HG03066 (cell line): ENCODE results near the gene SLC25A42.
"Not testable (repeated sequence)": the region's sequence is repeated elsewhere in the genome, so short reads cannot be mapped to it uniquely, and the experiment has no call there.

ENCODE experiments used
- ATAC-seq: cut with Tn5 transposase; IDR thresholded peaks from one replicate; pipeline ENCODE4 v1.9.1; 2021; ENCODE audit warnings: low read depth; ENCODE audit not compliant: unreplicated experiment

Gene SLC25A42

DNA sequence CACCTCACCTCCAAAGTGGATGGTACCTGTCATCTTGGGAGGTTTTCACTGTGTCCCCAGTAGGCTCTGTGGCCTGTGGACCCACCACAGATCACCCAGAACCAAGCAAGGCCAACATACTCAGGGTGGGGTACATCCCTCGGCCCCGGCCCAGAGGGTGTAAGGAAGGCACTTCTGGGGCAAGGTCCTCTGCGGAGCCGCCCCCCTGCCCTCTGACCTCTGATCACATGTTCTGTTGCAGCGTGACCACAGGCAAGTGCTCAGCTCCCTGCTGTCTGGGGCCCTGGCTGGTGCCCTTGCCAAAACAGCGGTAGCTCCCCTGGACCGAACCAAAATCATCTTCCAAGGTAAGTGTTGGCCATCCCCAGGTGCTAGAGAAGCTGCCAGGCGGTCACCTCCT lies 37.7 kb downstream of the SLC25A42 start:
- ATAC-seq = no peak

DNA sequence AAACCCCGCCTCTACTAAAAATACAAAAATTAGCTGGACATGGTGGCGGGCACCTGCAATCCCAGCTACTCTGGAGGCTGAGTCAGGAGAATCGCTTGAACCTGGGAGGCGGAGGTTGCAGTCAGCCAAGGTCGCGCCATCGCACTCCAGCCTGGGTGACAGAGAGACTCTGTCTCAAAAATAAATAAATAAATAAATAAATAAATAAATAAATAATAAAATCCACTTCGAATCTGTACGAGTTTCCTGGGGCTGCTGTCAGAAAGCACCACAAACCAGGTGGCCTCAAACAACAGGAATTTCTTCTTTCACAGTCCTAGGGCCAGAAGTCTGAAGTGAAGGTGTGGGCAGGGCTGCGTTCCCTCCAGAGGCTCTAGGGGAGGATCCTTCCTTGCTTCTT lies 38.8 kb downstream of the SLC25A42 start:
- not testable (repeated sequence) for ATAC-seq

DNA sequence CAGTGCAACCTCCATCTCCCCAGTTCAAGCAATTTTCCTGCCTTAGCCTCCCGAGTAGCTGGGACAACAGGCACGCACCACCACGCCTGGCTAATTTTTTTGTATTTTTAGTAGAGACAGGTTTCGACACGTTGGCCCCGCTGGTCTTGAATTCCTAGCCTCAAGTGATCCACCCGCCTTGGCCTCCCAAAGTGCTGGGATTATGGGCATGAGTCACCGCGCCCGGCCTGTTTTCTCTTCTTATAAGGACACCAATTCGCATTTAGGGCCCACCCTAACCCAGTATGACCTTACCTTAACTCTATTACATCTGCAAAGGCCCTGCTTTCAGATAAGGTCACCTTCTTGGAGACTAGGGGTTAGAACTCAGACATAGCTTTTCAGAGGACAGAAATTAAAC lies 39.4 kb downstream of the SLC25A42 start:
- ATAC-seq = no peak

DNA sequence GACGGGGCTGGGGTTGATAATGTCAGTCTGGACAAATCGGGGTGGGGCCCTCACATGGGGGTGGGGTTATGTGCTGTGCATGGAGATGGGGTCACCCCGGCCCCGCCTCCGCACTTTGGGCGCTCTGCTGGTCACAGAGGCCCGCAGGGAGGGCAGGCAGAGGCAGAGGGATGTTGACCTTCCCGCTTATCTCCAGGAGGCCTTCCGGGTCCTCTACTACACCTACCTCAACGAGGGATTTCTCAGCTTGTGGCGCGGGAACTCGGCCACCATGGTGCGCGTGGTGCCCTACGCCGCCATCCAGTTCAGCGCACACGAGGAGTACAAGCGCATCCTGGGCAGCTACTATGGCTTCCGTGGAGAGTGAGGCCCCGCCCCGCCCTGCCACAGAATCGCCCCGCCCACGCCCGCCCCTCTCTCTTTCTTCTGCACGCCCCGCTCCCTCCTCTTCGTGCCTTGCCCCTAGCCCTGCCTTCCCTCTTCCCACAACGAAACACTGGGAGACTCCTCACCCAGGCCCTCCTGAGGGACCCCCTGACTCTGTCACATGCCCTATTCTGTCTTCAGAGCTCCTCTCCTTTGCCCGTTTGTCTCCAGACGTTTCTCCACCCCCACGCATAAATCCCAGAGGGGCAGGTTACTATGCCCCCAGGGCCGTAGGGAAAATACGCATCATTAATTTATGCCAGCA lies 41.7 kb downstream of the SLC25A42 start:
- no peak for ATAC-seq

DNA sequence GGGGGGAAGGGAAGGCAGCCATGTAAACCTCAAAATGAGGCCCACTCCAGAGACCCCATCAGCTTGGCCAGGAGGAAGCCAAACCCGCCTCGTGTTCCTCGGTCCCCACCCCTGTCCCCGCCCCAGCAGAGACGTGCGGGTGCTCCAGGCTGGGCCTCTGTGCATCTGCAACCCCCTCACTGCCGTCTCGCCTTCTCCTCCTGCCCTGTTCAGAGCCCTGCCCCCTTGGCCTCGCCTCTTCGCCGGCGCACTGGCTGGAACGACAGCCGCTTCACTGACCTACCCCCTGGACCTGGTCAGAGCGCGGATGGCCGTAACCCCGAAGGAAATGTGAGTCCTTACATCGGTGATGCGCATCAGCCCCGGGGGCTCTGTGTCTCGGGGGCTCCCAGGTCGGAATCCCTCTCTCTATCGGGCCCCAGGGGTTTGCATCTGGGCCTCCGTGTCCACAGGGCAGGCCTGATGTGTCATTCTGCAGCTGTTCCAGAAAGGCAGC lies 42.3 kb downstream of the SLC25A42 start:
- no peak for ATAC-seq

DNA sequence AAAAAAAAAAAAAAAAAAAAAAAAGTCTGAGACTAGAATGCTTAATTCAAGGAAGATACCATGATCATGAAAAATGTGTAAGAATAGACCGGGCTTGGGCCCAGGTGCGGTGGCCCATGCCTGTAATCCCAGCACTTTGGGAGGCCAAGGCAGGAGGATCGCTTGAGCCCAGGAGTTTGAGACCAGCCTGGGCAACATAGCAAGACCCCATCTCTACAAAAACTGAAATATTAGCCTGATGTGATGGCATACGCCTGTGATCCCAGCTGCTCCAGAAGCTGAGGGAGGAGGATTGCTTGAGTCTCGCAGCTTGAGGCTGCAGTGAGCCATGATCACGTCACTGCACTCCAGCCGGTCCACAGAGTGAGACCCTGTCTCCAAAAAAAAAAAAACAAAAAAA lies 43.1 kb downstream of the SLC25A42 start:
- ATAC-seq = not testable (repeated sequence)

DNA sequence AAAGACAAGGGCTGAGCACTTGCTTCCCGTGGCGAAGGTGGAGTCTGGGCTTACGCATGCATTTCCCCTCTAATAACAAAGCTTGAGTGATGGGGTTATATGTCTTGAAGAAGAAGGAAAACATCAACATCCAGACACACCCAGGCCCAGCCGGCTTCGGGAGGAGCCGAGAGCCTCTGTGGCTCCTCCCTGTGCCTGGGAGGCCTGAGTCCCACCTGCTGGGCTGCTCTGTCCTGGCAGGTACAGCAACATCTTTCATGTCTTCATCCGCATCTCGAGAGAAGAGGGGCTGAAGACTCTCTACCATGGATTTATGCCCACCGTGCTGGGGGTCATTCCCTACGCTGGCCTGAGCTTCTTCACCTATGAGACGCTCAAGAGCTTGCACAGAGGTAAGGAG lies 43.9 kb downstream of the SLC25A42 start:
- ATAC-seq = no peak

DNA sequence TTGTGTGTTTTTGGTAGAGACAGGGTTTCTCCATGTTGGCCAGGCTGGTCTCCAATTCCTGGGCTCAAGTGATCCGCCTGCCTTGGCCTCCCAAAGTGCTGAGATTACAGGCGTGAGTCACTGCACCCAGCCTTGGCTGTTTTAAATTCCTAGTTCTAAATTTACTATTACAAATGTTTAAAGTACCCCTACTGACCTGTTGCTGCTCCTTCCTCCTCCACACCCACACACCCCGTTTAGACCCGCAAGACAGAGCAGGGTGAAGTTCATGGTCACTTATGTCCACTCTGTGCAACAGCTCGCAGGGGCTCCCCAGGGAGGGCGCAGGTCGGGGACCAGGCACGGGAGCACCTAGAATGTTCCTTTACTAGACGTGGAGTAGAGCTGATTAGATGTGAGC lies 45.8 kb downstream of the SLC25A42 start:
- ATAC-seq = no peak

DNA sequence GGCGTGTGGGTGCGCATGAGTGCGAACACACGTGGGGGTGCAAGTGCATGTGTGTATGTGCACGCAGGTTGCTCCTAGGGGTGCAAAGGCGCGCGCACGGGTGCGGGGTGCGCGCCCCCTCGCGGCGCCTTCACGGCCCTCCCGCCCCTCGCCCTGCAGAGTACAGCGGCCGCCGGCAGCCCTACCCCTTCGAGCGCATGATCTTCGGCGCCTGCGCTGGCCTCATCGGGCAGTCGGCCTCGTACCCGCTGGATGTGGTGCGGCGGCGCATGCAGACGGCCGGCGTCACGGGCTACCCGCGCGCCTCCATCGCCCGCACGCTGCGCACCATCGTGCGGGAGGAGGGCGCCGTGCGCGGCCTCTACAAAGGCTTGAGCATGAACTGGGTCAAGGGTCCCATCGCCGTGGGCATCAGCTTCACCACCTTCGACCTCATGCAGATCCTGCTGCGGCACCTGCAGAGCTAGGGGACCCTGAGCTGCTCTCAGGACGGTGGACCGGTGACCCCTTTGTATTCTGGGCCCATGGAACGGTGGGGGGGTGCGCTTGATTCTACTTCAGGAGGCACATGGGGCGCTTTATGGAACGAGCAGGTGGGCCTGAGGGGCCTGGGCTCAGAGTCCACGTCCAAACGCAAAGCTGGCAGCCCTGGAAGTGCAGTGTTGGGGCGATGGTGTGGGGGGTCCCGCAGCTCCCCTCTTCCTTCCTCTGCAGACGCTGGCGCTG lies 46.8 kb downstream of the SLC25A42 start:
- ATAC-seq = no peak

DNA sequence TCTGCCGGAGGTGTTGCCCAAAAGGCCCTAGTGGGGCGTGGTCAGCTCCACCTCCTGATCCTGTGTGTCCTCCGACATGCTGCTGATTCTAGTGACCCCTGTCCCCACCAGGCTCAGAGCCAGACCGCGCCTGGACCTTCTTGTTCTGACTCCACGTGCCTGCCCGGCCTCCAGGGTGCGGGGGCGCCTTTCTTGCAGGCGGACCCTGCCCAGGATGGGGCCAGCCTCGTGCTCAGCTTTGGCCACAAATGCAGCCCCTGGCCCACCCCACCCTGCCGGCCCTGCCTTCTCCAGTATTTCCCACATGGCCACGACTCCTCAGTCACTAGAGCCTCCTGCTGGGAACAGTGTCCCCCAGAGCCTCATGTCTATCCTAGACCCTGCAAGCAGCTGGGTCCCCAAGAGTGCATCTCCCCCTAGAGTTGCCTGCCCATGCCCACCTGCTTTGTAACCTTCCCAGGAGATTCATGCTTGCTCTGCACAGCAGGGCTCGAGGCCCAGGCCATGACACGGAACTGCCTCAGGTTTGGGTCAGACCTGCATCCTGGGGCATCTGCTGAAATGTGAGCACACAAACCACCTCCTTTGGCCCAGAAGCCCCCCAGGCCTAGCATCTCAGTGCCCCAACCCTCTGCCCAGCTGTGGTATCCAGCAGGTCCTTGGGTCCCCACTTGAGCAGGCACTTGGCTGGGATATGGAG lies 47.5 kb downstream of the SLC25A42 start:
- no peak for ATAC-seq

DNA sequence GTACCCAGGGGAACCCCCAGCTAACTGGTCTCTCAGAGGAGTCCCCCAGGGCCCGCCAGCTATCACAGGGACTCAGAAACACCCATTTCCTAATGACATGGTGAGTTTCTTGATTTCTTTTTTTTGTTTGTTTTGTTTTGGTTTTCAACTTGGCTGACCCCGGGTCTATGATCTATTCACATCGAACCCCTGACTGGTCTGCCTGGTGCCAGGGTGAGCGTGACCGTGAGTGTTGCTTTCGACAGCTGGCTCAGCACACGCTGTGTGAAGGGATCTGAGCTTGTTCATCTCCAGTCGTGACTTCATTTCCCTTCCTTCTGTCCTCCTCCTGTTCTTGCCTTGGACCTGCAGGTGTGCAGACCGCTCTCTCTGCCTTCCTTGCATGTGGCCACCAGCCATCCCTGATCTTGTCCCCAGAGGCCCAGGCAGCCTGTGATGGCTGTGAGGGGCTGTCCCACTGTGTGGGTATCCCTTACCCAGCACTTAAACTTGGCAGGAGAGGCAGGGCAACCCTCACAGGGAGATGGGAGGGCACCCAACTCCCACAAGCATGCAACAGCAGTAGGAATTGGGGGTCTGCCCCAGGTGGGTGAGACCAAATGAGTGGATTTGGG lies 48.3 kb downstream of the SLC25A42 start:
- no peak for ATAC-seq

DNA sequence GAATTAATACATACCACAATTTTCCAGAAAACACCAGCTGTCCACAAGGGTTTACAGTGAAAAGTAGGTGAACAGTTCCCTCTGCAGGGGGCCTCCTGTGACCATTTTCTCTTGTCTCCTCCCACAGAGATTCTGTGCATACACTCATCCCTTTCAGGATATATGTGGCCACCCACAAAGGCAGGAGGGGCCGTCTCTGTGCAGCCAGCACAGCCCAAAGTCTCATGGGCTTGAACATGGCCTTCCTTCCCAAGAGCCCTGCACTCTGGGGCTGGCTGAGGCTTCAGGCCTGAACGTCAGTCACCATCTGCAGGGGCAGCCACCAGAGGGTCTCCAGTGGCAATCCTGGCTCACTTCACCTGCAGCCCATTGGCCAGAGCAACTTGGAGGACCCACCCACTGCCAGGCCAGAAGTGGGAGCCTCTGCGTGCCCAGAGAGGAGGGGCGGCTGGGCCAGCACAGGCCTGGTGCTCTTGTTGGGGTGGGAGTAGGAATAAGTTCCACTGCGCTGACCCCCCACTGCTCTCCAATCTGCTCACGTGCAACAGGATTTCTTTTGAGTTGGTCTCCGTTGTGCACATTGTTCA lies 49.3 kb downstream of the SLC25A42 start:
- ATAC-seq = no peak

DNA sequence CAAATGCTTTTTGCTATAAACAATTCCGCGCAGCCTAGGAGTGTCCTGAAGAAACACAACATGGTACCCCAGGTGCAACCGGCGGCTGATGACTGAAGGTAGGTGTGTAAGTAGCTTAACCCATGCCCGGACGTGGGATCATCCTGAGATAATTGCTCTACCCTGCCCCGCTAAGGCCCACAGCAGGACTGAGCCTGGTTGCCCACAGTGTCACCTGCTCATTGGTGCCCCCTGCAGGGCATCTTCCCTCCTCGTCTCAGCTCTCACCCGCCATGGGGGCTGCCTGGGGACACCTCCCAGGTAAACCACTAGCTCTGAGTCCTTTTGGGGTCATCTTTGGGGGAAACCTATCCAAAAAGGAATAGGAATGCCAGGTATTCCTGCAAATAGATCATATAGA lies 52.2 kb downstream of the SLC25A42 start:
- ATAC-seq = no peak

DNA sequence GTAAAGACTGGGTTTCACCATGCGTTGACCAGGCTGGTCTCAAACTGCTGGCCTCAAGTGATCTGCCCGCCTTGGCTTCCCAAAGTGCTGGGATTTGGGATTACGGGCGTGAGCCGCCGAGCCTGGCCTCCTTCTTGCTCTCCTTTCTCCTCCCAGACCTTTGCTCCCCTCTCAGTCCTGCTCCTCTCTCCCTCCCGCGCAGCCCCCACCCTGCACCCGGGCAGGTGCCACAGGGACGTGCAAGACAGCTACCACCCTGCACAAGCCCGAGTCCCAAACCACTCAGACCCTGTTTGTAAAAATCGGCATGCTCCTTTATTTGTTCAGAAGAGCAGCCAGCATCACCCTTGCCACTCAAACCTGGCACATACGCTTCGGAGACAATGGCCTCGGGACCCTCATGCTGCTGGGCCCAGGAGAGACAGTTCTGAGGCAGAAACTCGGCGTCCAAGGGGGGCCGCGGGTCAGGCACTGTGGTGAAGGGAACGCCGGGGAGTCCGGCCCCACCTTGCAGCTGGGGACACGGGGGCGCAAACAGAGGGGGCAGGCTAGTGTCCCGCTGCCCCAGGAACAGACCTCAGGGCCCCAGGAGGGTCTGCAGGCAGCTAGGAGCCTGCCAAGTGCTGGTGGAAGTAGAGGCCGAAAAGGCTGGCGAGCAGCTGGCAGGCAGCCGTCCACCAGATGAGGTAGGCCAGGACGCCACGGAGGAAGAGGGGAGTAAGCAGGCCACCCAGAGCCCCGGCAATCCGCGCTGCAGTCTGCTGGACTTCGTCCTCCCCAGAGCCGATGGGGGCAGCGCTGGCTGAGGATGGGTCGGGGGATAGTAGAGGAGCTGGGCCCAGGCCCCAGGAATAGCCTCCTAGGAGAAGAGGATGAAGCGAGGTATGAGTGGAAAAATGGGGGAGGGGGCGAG lies 55.8 kb downstream of the SLC25A42 start:
- no peak for ATAC-seq

DNA sequence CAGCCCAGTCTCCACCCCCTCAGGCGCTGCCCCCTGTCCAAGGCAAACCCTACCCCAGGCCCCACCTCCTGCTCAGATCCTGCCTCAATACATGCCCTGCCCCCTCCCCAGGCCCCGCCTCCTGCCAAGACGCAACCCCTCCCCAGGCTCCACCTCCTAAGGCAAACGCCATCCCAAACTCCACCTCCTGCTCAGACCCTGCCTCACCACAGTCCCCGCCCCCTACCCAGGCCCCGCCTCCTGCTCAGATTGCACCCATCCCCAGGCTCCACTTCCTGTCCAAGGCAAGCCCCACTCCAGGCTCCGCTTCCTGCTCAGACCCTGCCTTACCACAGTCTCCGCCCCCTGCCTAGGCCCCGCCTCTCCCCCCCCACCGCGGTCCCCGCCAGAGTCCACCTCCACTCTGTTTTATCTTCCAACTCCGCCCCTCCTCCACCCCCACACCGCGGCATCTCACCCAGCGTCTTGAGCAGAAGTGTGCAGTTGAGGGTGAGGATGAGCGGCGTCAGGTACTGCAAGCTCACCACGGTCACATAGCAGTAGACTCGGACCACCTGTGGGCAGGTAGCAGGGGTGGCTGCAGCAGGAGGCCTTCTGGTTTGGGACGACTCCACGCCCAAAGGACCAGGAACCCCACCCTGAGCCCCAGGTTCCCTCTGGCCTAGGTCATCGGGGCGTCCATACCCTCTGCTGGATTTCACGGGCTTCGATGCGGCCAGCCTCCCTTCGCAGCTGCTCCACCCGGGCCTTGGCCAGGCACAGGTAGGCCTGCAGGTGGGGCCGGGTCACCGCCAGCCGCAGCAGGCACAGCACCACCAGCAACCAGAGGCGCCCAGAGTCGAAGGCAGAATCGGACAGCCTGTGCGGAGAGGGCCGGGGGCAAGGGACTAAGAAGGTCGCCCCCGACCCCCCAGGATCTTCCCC lies 56.8 kb downstream of the SLC25A42 start:
- ATAC-seq = no peak

DNA sequence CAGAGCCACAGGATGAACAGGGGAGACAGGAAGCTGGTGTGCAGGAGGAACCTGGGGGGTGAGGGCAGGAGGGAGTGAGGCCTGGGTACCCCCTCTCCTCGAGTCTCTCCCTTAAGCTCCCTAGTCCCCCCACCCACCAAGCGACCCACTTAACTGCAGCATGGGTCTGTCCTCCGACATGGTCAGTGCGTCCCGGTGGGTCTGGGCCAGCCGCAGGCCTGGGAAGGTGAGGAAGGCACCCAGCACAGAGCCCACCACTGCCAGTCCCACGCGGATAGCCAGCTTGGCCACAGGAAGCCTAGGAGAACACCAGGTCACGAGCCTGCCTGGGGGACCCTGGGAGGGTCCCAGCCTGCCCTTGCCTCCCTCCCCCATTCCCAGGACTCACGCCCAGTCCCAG lies 57.6 kb downstream of the SLC25A42 start:
- ATAC-seq = no peak

DNA sequence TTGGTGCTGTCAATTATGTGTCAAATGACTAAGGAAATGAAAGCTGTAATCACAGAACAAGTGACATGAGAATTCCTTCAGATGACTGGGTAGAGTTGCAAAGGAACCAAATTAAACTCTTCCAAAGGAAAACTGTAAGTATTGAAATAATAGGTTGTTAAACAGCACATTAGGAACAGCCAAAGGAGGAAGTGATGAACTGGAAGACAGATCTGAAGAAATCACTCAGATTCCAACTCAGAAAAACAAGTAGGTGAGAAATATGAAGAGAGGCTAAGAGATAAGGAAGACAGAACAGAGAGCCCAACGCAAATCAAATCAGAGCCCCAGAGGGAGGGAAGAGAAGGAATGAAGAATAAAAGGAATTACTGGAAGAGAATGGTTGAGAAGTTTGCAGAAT lies 59.1 kb downstream of the SLC25A42 start:
- ATAC-seq = no peak

DNA sequence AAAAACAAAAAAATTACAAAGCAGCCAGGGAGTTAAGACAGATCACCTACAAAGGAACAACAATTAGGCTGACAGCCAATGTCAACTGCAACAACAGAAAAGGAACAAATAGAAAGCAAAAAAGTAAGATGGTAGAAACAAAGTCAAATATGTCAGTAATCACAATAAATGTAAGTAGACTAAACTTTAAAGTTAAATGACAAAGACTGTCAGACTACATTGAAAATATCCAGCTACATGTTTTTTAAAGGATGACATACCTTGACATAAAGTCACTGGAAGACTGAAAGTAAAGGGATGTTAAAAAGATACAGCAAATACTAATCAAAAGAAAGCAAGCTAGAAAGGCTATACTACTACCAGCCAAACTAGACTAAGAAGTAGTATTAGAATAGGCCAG lies 59.6 kb downstream of the SLC25A42 start:
- ATAC-seq = no peak

DNA sequence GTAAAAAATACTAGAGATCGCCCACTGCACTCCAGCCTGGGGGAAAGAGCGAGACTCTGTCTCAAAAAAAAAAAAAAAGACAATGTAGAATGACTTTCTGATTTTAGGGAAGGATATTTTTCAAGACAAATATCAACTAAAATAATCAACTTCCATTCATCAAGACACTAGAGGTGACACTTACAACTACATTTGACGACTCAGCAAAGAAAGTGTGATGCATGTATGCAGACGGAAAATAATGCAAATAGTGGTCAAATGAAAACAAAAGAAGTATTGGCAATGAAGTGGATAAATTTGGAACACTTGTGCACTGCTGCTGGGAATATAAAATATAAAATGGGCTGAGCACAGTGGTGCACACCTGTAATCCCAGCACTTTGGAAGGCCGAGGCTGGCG lies 62.3 kb downstream of the SLC25A42 start:
- no peak for ATAC-seq
